ENCODE results near the gene FHIT.

The FHIT gene

GRCh38 chr3:61141227-61141626, 110.0 kb downstream of the FHIT start:
- no peak for DNase-seq (ENCODE audit: low read depth)
- H3K4me3 ChIP-seq (ENCODE audit: control insufficient read depth, low read depth, low read length): no peak overlapping the region
- TF ChIP-seq CTCF (IDR thresholded peaks at IDR 0.05; ENCODE audit: control insufficient read depth, insufficient read depth, low read depth, low read length, missing control alignments): no peak

- TF ChIP-seq CTCF (IDR thresholded peaks at IDR 0.05; ENCODE audit: control insufficient read depth, insufficient read depth, low read depth, low read length, missing control alignments): no peak
- no peak for DNase-seq (ENCODE audit: low read depth)
- H3K4me3 ChIP-seq (ENCODE audit: control insufficient read depth, low read depth, low read length): no peak overlapping the region
These were observed 111.6 kb downstream of the FHIT start for GRCh38 chr3:61139686-61140085.

- no peak for DNase-seq (ENCODE audit: low read depth)
- H3K4me3 ChIP-seq (ENCODE audit: control insufficient read depth, low read depth, low read length): no peak overlapping the region
- TF ChIP-seq CTCF (IDR thresholded peaks at IDR 0.05; ENCODE audit: control insufficient read depth, insufficient read depth, low read depth, low read length, missing control alignments): no peak
These were observed 112.9 kb downstream of the FHIT start for GRCh38 chr3:61138401-61138800.

- H3K4me3 ChIP-seq (ENCODE audit: control insufficient read depth, low read depth, low read length): no peak overlapping the region
- TF ChIP-seq CTCF (IDR thresholded peaks at IDR 0.05; ENCODE audit: control insufficient read depth, insufficient read depth, low read depth, low read length, missing control alignments): no peak
- no peak for DNase-seq (ENCODE audit: low read depth)
These were observed 115.1 kb downstream of the FHIT start for GRCh38 chr3:61136191-61136590.

- H3K4me3 ChIP-seq (ENCODE audit: control insufficient read depth, low read depth, low read length): no peak overlapping the region
- no peak for DNase-seq (ENCODE audit: low read depth)
- no peak for TF ChIP-seq CTCF (IDR thresholded peaks at IDR 0.05; ENCODE audit: control insufficient read depth, insufficient read depth, low read depth, low read length, missing control alignments)
These were observed 116.7 kb downstream of the FHIT start for GRCh38 chr3:61134532-61134931.

- no peak for DNase-seq (ENCODE audit: low read depth)
- no peak for TF ChIP-seq CTCF (IDR thresholded peaks at IDR 0.05; ENCODE audit: control insufficient read depth, insufficient read depth, low read depth, low read length, missing control alignments)
- H3K4me3 ChIP-seq (ENCODE audit: control insufficient read depth, low read depth, low read length): no peak overlapping the region
These were observed 119.2 kb downstream of the FHIT start for GRCh38 chr3:61132062-61132461.

GRCh38 chr3:61118830-61119229, 132.4 kb downstream of the FHIT start:
- no peak for DNase-seq (ENCODE audit: low read depth)
- no peak for TF ChIP-seq CTCF (IDR thresholded peaks at IDR 0.05; ENCODE audit: control insufficient read depth, insufficient read depth, low read depth, low read length, missing control alignments)
- H3K4me3 ChIP-seq (ENCODE audit: control insufficient read depth, low read depth, low read length): no peak overlapping the region

Measured in AG09309 (cell line).